HepG2 (cell line): ENCODE data around the gene TBC1D1. TPM values are rescaled to one million over a fixed set of nuclear protein-coding genes. Genes with fewer than 3 reads are reported as not detected.

ENCODE experiments used
- ATAC-seq: fragments of 200-7000 bp; cut with Tn5 transposase; 3 replicates; pipeline ENCODE4 v1.9.1; 2020; ENCODE audit warnings: mild to moderate bottlenecking, moderate library complexity
- BruUV-seq: library from RNA; stranded (reverse); fragments of 400-500 nt; replicated peaks from 2 replicates; lab custom pipeline; 2021; lab: Mats Ljungman, UMichigan
- CTCF ChIA-PET: fragments of 300-600 bp; formaldehyde crosslinking; extraction: SDS; loops from one replicate; lab custom pipeline; 2021; ENCODE audit warnings: low total read pairs, inconsistent platforms, low intra/inter-chr PET ratio; lab: Yijun Ruan, JAX
- POLR2A ChIA-PET: fragments of 350-600 bp; sonication (Branson Sonifier 250); formaldehyde crosslinking; loops from one replicate; lab custom pipeline; 2020; ENCODE audit warnings: antibody characterized with exemption, inconsistent platforms; lab: Yijun Ruan, JAX
- DNase-seq: peaks from one replicate; pipeline ENCODE4 v3.0.0-alpha.2; 2015; ENCODE audit warnings: low spot score
- FAIRE-seq: peaks from 3 replicates; lab custom pipeline; 2011; peaks lifted over from hg19 to GRCh38; lab: Jason Lieb, UNC
- H2AFZ ChIP-seq: one replicate; pipeline ENCODE4 v1.6.1; 2011; ENCODE audit warnings: low read length, inconsistent platforms
- H3K27ac ChIP-seq: fragments of 300-600 bp; 3 replicates; pipeline ENCODE4 v1.8.0; 2011; ENCODE audit warnings: mixed run types, mild to moderate bottlenecking, mixed read lengths, low read length, inconsistent platforms; ENCODE audit not compliant: insufficient read depth; ENCODE audit errors: extremely low read length
- H3K27me3 ChIP-seq, 2 experiments: fragments of 200-600 bp in 1 of 2; 2 replicates in 1 of 2; 3 replicates in 1 of 2; pipeline versions ENCODE4 v1.6.0 to v1.8.0; 2011; ENCODE audit warnings: low read length in 2 of 2, mild to moderate bottlenecking in 2 of 2, moderate library complexity in 2 of 2, inconsistent platforms in 1 of 2; ENCODE audit not compliant: insufficient read depth in 2 of 2, control insufficient read depth in 1 of 2
- H3K36me3 ChIP-seq, 2 experiments: fragments of 200-600 bp in 1 of 2; replicated peaks in 1 of 2; 2 replicates in 1 of 2; 3 replicates in 1 of 2; pipeline versions ENCODE4 v1.5.1 to v1.8.0; 2011; ENCODE audit warnings: low read length in 2 of 2, inconsistent platforms in 1 of 2; ENCODE audit not compliant: insufficient read depth in 2 of 2, control insufficient read depth in 1 of 2
- H3K4me1 ChIP-seq: 2 replicates; pipeline ENCODE4 v1.5.1; 2012; ENCODE audit warnings: low read length, inconsistent platforms; ENCODE audit not compliant: insufficient read depth
- H3K4me2 ChIP-seq: 2 replicates; pipeline ENCODE4 v1.6.0; 2011; ENCODE audit warnings: low read depth, low read length, inconsistent platforms
- H3K4me3 ChIP-seq, 3 experiments: fragments of 200-600 bp in 1 of 3; sonication (generic), shearing (Covaris generic) in 1 of 3; replicated peaks in 1 of 3; 2 replicates each; pipeline ENCODE4 v1.5.1; 2011 to 2016; ENCODE audit warnings: low read length in 3 of 3, inconsistent platforms in 2 of 3, low read depth in 2 of 3, mild to moderate bottlenecking in 2 of 3, control low read depth in 1 of 3, mixed read lengths in 1 of 3; ENCODE audit not compliant: insufficient read depth in 1 of 3
- H3K79me2 ChIP-seq: one replicate; pipeline ENCODE4 v1.6.1; 2011; ENCODE audit warnings: low read length, inconsistent platforms; ENCODE audit not compliant: insufficient read depth
- H3K9ac ChIP-seq: 2 replicates; pipeline ENCODE4 v1.6.0; 2011; ENCODE audit warnings: mild to moderate bottlenecking, low read depth, low read length, inconsistent platforms; ENCODE audit not compliant: insufficient read depth
- H3K9me3 ChIP-seq: 2 replicates; pipeline ENCODE4 v1.5.1; 2012; ENCODE audit warnings: mild to moderate bottlenecking, low read length
- H4K20me1 ChIP-seq: 2 replicates; pipeline ENCODE4 v1.6.0; 2011; ENCODE audit warnings: inconsistent platforms, mild to moderate bottlenecking, low read length, moderate library complexity; ENCODE audit not compliant: insufficient read depth
- CREM ChIP-seq, 2 experiments: sonication (generic) in 1 of 2; formaldehyde crosslinking in 1 of 2; IDR thresholded peaks; 2 replicates each; pipeline versions ENCODE4 v1.4.0 to v1.6.1; 2016 to 2020; ENCODE audit warnings: antibody characterized with exemption in 1 of 2, mild to moderate bottlenecking in 1 of 2, missing genetic modification reagents in 1 of 2
- EP300 ChIP-seq, 3 experiments: sonication (generic) in 1 of 3; formaldehyde crosslinking in 1 of 3; IDR thresholded peaks; 2 replicates each; pipeline versions ENCODE4 v1.5.1 to v1.6.1; 2011 to 2020; ENCODE audit warnings: low read depth in 2 of 3, low read length in 2 of 3, borderline replicate concordance in 1 of 3, improper control_type of control experiment in 1 of 3, mild to moderate bottlenecking in 1 of 3, missing genetic modification reagents in 1 of 3, moderate library complexity in 1 of 3
- MTF2 ChIP-seq: sonication (generic); formaldehyde crosslinking; IDR thresholded peaks from 2 replicates; pipeline ENCODE4 v1.5.0; 2020; ENCODE audit warnings: missing genetic modification reagents, borderline replicate concordance
- RBAK ChIP-seq: sonication (generic); formaldehyde crosslinking; IDR thresholded peaks from 2 replicates; pipeline ENCODE4 v1.5.1; 2020; ENCODE audit warnings: mild to moderate bottlenecking, missing genetic modification reagents
- SMAD1 ChIP-seq: sonication (generic); formaldehyde crosslinking; IDR thresholded peaks from 2 replicates; pipeline ENCODE4 v1.4.0; 2020; ENCODE audit warnings: missing genetic modification reagents, low read depth, mild to moderate bottlenecking, borderline replicate concordance
- TIGD3 ChIP-seq: sonication (generic); formaldehyde crosslinking; IDR thresholded peaks from 2 replicates; pipeline ENCODE4 v1.5.1; 2020; ENCODE audit warnings: mild to moderate bottlenecking, missing genetic modification reagents, borderline replicate concordance
- ZNF234 ChIP-seq: sonication (generic); formaldehyde crosslinking; conservative IDR thresholded peaks from 2 replicates; pipeline ENCODE4 v1.5.1; 2020; ENCODE audit warnings: mild to moderate bottlenecking, missing genetic modification reagents
- ZNF281 ChIP-seq: sonication (generic); formaldehyde crosslinking; IDR thresholded peaks from 2 replicates; pipeline ENCODE4 v1.4.0; 2020; ENCODE audit warnings: missing genetic modification reagents, borderline replicate concordance
- ZNF878 ChIP-seq: sonication (generic); formaldehyde crosslinking; IDR thresholded peaks from 2 replicates; pipeline ENCODE4 v1.8.1; 2023; ENCODE audit warnings: mild to moderate bottlenecking, missing genetic modification reagents, moderate library complexity
- ZSCAN25 ChIP-seq: sonication (generic); formaldehyde crosslinking; IDR thresholded peaks from 2 replicates; pipeline ENCODE4 v1.8.0; 2022; ENCODE audit warnings: mild to moderate bottlenecking, missing genetic modification reagents
- WGBS: methylation state at CpG from one replicate; pipeline ENCODE4 v1.1.6; 2017; ENCODE audit warnings: low lambda C conversion rate; 5-methylcytosine and 5-hydroxymethylcytosine counted together
- in situ Hi-C: cut with HindIII; loops from 2 replicates; pipeline ENCODE4 v1.10.0; 2017; ENCODE audit warnings: low pct_unique_long_range_greater_than_20kb; ENCODE audit not compliant: extremely low pct_ligation_motif_present
- intact Hi-C: fragments of 100-400 bp; cut with micrococcal nuclease; formaldehyde crosslinking; loops from one replicate; pipeline ENCODE4 v1.10.0; 2022; ENCODE audit not compliant: unreplicated experiment
- polyA plus RNA-seq, 8 experiments: library from polyadenylated mRNA; depleted of rRNA in 3 of 8; stranded (reverse) in 7 of 8; unstranded in 1 of 8; fragments of >200 nt; fragmentation: Illumina TruSeq in 4 of 8; extraction: Trizol in 4 of 8; gene quantifications; 2 replicates each; pipeline versions ENCODE4 v1.2.1 to v1.2.3, GENCODE V29; 2011 to 2016; ENCODE audit warnings: low read depth in 4 of 8, missing spikeins in 1 of 8, mixed read lengths in 1 of 8; ENCODE audit not compliant: insufficient read depth in 1 of 8
- total RNA-seq, 5 experiments: library from RNA; depleted of rRNA; stranded (reverse); fragments of >200 nt; fragmentation: Illumina TruSeq; extraction: Trizol; gene quantifications; 2 replicates each; pipeline ENCODE4 v1.2.3, GENCODE V29; 2016; ENCODE audit warnings: low read depth in 1 of 5

TBC1D1 gene
- total and polyA plus RNA-seq, 2 of the 13 experiments (the other 11 are each of a cell fraction or from before 2014, with no cell fraction given) = 37.3 to 62.8 TPM

GRCh38 chr4:38092701-38093100, 201.8 kb downstream of the TBC1D1 start:
- H3K4me3 ChIP-seq = no peak overlapping the region
- no peaks in the 10 kb centered on the region for H4K20me1 ChIP-seq
- intact Hi-C loops = no loop called here
- no peak for FAIRE-seq
- no peak overlapping the region for H3K9ac ChIP-seq
- no peak overlapping the region for H2AFZ ChIP-seq
- no peaks in the 10 kb centered on the region for H3K27me3 ChIP-seq
- no peak for ATAC-seq
- no peak overlapping the region for H3K4me2 ChIP-seq
- H3K4me1 ChIP-seq = peaks cover 20% of the 10 kb centered on the region
- CTCF ChIA-PET = no interaction called here
- H3K79me2 ChIP-seq = no peaks in the 10 kb centered on the region
- no peak for TF ChIP-seq ZNF878 (CRISPR knock-in tag)
- no peak for TF ChIP-seq ZSCAN25 (CRISPR knock-in tag)
- TF ChIP-seq MTF2 (CRISPR knock-in tag) = no peak
- TF ChIP-seq EP300 (IDR thresholded peaks at IDR 0.05; ENCODE audit: low read depth in 2 of 2, low read length in 2 of 2) = no peak
- no peak for TF ChIP-seq EP300 (CRISPR knock-in tag; IDR thresholded peaks at IDR 0.05; ENCODE audit: borderline replicate concordance)
- TF ChIP-seq ZNF234 (CRISPR knock-in tag) = no peak
- TF ChIP-seq SMAD1 (CRISPR knock-in tag) = no peak
- TF ChIP-seq CREM (IDR thresholded peaks at IDR 0.05) = no peak
- no peak for TF ChIP-seq CREM (CRISPR knock-in tag; IDR thresholded peaks at IDR 0.05)
- no peak for TF ChIP-seq ZNF281 (CRISPR knock-in tag)
- no peak for TF ChIP-seq RBAK (CRISPR knock-in tag)
- no peak for TF ChIP-seq TIGD3 (CRISPR knock-in tag)
- BruUV-seq = no TSS peak
- no peak overlapping the region for H3K27ac ChIP-seq
- in situ Hi-C loops = no loop called here
- H3K9me3 ChIP-seq = no peaks in the 10 kb centered on the region
- peaks cover 1 to 26% of the 10 kb centered on the region in 2 experiments; a peak in 3 of 5 replicates for H3K36me3 ChIP-seq
- WGBS = 92% methylated on average over 3 of the region's 3 CpGs
- DNase-seq = no peak
- POLR2A ChIA-PET = no interaction called here
